Measurements from ENCODE around the gene SLC35F6.

GRCh38 chr2:26759845-26760244 lies 4.2 kb upstream of the SLC35F6 start:
- TF ChIP-seq CTCF (IDR thresholded peaks at IDR 0.05) = no peak
- TF ChIP-seq POLR2A (IDR thresholded peaks at IDR 0.05) = no peak
